ENCODE measurements around the gene ADPRHL1. TPM values are rescaled to one million over a fixed set of nuclear protein-coding genes. Genes with fewer than 3 reads are reported as not detected.
"Not testable (repeated sequence)": the region's sequence is repeated elsewhere in the genome, so short reads cannot be mapped to it uniquely, and the experiment has no call there.

ADPRHL1 gene
- total and polyA plus RNA-seq, 2 donors (not counting 3 experiments of a cell fraction or from before 2014, with no cell fraction given) = 0.52 to 0.97 TPM

- ChIA-PET POLR2A (no interaction called here), CTCF (interaction anchor here (1.2 kb wide), 1 partner anchor 20 kb away, joined by 3 read pairs; no protein-coding TSS in a partner anchor)
- Histone ChIP-seq H3K36me3 (ENCODE audit: control insufficient read depth in 2 of 2, extremely low read depth in 1 of 2, insufficient read depth in 2 of 2, low read length in 2 of 2) (no peaks in the 10 kb centered on the region), H3K9me3 (replicated peaks; ENCODE audit: control insufficient read depth, insufficient read depth, low read length) (no peaks in the 10 kb centered on the region), H3K4me3 (replicated peaks in 1 of 3; ENCODE audit: insufficient read depth in 1 of 3, low read depth in 1 of 3, low read length in 3 of 3) (no peak overlapping the region), H3K27me3 (ENCODE audit: control insufficient read depth in 2 of 2, insufficient read depth in 2 of 2, low read length in 2 of 2) (no peaks in the 10 kb centered on the region), H3K9me1 (replicated peaks; ENCODE audit: control insufficient read depth, extremely low read depth, insufficient read depth, low read length) (no peaks in the 10 kb centered on the region), H2AFZ (ENCODE audit: low read depth, low read length) (no peak overlapping the region), H3K4me2 (ENCODE audit: insufficient read depth, low read length) (no peak overlapping the region), H3K79me2 (ENCODE audit: control insufficient read depth, insufficient read depth, low read length) (no peaks in the 10 kb centered on the region), H3K4me1 (ENCODE audit: control insufficient read depth, extremely low read depth, insufficient read depth, low read length) (no peaks in the 10 kb centered on the region), H4K20me1 (replicated peaks; ENCODE audit: control insufficient read depth, extremely low read depth, insufficient read depth, low read length) (no peaks in the 10 kb centered on the region), H3K9ac (replicated peaks; ENCODE audit: extremely low read depth, insufficient read depth, low read length) (no peak overlapping the region), H3K27ac (ENCODE audit: insufficient read depth, low read depth, low read length) (no peak overlapping the region)
- dilution Hi-C loops (cut with MboI; ENCODE audit: extremely low pct_ligation_motif_present, low sequenced_read_pairs) (no loop called here), intact Hi-C loops (cut with micrococcal nuclease) (no loop called here)
- DNase-seq (ENCODE audit: low read depth, low spot score) (no peak), FAIRE-seq (no peak)
- no peak for TF ChIP-seq FOS (IDR thresholded peaks at IDR 0.05; ENCODE audit: borderline replicate concordance, insufficient read depth, low read length)
- TF ChIP-seq MYC (IDR thresholded peaks at IDR 0.05; ENCODE audit: low read depth, low read length) = no peak
- TF ChIP-seq POLR2A (IDR thresholded peaks at IDR 0.05; ENCODE audit: low read depth, low read length) = no peak
- no peak for TF ChIP-seq GATA2 (IDR thresholded peaks at IDR 0.05; ENCODE audit: insufficient read depth, insufficient read length, low read depth, low read length)
- no peak for TF ChIP-seq POLR2AphosphoS5 (IDR thresholded peaks at IDR 0.05; ENCODE audit: insufficient read depth, low read depth, low read length)
- no peak for TF ChIP-seq JUN (IDR thresholded peaks at IDR 0.05; ENCODE audit: borderline replicate concordance, insufficient read depth, insufficient read length, low read depth)
- no peak for TF ChIP-seq EZH2 (IDR thresholded peaks at IDR 0.05; ENCODE audit: borderline replicate concordance, low read depth, low read length, severe bottlenecking)
- no peak for TF ChIP-seq CTCF (IDR thresholded peaks at IDR 0.05; ENCODE audit: extremely low read depth in 1 of 2, insufficient read depth in 1 of 2, low read depth in 1 of 2, low read length in 2 of 2)
- TF ChIP-seq MAX (IDR thresholded peaks at IDR 0.05; ENCODE audit: insufficient read depth, insufficient read length) = no peak
- no TSS peak for BruUV-seq (replicated peaks)
Observed at GRCh38 chr13:113373811-113374485, 79.3 kb downstream of the ADPRHL1 start.

GRCh38 chr13:113371701-113372100, 81.6 kb downstream of the ADPRHL1 start:
- POLR2A ChIA-PET; H3K9ac ChIP-seq (replicated peaks; ENCODE audit: extremely low read depth, insufficient read depth, low read length); H3K4me1 ChIP-seq (ENCODE audit: control insufficient read depth, extremely low read depth, insufficient read depth, low read length); H2AFZ ChIP-seq (ENCODE audit: low read depth, low read length); FAIRE-seq; H3K4me3 ChIP-seq (replicated peaks in 1 of 3; ENCODE audit: insufficient read depth in 1 of 3, low read depth in 1 of 3, low read length in 3 of 3); H3K9me1 ChIP-seq (replicated peaks; ENCODE audit: control insufficient read depth, extremely low read depth, insufficient read depth, low read length); H3K27me3 ChIP-seq (ENCODE audit: control insufficient read depth in 2 of 2, insufficient read depth in 2 of 2, low read length in 2 of 2); DNase-seq (ENCODE audit: low read depth, low spot score); H4K20me1 ChIP-seq (replicated peaks; ENCODE audit: control insufficient read depth, extremely low read depth, insufficient read depth, low read length); intact Hi-C loops (cut with micrococcal nuclease); dilution Hi-C loops (cut with MboI; ENCODE audit: extremely low pct_ligation_motif_present, low sequenced_read_pairs); H3K4me2 ChIP-seq (ENCODE audit: insufficient read depth, low read length); H3K36me3 ChIP-seq (ENCODE audit: control insufficient read depth in 2 of 2, extremely low read depth in 1 of 2, insufficient read depth in 2 of 2, low read length in 2 of 2); H3K9me3 ChIP-seq (replicated peaks; ENCODE audit: control insufficient read depth, insufficient read depth, low read length); H3K79me2 ChIP-seq (ENCODE audit: control insufficient read depth, insufficient read depth, low read length); BruUV-seq (replicated peaks); H3K27ac ChIP-seq (ENCODE audit: insufficient read depth, low read depth, low read length): not testable (repeated sequence)
- CTCF ChIA-PET = interaction anchor here (1.6 kb wide), 1 partner anchor 97 kb away, joined by 3 read pairs; no protein-coding TSS in a partner anchor

All from endothelial cell of umbilical vein (primary cell).